ENCODE results near the gene LSP1.
"Not testable (repeated sequence)": the region's sequence is repeated elsewhere in the genome, so short reads cannot be mapped to it uniquely, and the experiment has no call there.

The LSP1 gene

DNA sequence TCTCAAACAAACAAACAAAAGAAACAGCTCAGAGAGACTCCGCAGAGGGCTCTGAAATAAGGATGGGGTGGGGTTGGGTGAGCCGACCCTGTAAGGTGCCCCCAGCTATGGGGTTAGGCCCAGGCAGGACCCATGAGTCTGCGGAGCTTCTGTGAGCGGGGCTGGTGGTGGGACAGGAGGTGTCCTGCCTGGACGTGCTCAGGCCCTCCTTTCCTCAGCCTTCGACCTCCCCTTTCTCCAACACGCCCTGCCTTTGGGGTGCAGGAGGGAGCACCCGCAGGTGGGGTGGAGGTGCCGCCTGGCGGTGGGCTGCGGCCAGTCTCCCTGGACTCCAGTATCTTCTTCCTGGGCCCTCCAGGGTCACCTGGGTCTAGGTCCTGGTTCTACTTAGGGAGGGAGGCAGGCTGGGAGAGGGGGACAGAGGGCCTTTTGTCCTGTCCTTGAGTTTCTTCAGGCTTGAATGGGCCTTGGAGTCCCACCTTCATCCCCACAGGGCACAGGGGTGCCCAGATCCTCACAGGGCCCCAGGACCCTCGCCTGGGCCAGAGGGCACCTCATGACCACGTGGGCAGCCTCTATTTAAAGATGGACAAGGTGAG, 26.6 kb downstream of the LSP1 start:
- DNase-seq, result no peak

DNA sequence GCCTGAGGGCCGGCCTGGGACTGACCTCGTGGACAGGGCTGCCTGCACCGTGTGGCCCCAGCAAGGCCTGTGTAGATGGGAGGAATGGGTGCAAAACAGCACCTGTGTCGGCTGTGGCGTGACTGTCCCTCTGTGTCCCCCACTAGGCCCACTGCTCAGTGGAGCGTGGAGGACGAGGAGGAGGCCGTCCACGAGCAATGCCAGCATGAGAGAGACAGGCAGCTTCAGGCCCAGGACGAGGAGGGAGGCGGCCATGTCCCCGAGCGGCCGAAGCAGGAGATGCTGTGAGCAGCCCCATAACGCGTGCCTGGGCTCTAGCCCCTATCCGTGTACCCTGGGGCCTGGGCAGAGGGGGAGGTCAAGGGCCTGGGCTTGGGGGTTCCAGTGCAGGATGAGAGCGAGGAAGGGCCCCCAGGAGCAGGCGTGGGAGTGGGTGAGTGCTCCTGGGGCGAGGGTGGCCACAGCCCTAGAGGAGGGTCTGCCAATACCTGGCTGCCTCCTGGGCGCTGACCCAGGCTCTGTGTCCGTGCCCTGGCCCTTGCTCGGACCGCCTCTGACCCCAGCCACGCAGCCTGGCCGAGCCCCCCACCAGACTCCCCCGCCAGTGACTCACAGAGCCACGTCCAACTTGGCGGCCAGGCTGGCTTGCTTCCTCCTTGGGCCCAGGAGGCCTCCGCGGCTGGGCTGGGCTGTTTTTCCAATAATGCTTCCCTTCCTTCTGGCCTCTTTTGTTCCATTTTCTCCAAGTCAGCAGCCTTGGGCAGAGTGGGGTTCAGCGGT, 27.2 kb downstream of the LSP1 start:
- no peak for DNase-seq

DNA sequence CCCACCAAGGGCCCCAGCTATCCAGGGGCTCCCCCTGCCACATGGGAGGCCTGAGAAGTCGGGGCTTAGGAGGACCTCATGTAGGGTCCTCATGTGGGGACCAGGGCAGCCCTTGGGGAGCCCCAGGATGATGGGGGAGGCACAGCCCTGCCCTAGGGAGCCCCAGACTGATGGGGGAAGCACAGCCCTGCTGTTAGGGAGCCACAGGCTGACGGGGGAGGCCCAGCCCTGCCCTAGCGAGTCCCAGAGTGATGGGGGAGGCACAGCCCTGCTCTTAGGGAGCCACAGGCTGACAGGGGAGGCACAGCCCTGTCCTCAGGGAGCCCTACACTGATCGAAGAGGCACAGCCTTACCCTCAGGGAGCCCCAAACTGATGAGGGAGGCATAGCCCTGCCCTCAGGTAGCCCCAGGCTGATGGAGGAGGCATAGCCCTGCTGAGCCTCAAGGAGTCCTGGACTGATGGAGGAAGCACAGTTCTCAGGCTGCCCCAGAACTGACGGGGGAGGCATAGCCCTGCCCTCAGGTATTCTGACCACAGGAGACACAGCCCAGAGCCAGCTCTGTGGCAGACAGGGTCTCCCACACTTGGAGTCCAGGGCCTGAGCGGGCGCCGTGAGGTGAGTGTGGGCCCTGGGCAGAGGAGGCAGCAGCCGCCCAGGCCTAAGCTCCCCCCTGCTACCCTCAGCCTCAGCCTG, 28.0 kb downstream of the LSP1 start:
- no peak for DNase-seq

DNA sequence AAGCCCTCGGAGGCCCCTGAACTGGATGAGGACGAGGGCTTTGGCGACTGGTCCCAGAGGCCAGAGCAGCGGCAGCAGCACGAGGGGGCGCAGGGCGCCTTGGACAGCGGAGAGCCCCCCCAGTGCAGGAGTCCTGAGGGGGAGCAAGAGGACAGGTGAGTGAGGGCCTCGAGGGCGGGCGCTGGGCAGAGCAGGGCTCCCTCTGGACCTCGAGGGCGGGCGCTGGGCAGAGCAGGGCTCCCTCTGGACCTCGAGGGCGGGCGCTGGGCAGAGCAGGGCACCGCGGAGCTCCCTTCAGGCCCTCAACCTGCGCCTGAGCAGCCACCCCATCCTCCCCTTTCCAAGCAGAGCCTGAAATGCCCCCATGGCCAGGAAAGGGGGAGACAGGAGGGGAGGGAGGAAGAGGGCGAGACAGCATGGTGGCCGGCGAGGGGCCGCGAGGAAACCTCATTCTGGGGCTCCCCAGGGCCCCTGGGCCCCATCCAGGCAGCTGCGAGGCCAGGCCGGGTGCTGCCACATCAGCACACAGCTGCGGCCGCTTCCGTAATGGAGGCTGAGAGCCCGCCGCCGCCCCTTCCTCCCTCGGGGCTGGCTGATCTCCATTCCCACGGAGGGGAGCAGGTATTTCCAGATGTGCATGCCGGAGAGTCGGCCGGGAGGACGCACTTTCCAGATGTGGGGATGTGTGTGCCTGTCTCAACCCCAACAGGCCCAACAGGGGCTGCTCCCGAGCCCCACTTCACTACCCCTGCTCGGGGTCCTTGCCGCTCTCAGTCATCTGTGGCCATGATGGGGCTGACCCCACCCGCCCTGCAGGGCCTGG, 28.8 kb downstream of the LSP1 start:
- DNase-seq, result no peak

DNA sequence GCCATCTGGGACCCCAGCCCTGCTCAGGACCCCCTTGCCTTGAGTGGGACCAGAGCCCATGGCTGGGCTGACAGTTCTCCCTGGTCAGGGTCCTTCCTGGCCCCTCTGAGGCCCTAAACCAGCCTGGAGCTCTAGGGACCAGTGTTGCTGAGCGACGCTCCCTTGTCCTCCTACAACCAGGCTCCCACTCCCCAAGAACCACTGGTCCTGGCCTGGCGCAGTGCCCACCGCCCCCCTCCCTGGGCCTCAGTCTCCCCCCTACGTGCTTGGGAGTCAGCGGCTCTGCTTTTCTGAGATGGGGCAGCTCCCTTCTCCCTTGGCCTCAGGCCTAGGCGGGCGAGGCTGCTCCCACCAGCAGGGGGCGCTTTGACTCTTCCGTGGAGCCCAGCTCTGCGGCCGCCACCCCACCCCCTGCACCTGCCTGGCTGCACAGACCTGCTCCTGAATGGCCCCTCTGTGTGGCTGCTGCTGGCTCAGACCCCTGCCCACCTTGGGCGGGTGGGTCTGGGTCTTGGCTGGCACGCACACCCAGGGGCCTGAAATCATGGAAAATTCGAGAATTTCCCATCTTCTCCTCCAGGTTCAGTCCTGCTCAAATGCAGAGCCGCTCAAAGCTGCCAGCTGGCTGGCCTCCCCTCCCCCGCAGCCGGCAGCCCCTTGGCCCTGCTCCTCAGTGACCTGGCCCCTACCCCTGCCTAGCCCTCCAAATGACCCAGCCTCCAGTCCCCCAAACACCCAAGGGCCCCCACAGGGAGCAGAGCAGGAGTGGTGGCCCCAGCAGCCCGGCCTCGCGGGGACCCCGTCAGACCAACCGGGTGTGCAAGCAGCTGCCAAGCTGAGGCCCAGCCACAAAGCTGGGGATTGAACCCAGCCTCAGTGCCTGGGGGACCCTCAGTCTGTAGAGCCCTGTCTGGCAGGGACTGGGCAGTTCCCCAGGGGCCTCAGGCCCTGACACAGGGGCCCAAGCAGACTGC, 29.7 kb downstream of the LSP1 start:
- peak; percentile 72 for DNase-seq

DNA sequence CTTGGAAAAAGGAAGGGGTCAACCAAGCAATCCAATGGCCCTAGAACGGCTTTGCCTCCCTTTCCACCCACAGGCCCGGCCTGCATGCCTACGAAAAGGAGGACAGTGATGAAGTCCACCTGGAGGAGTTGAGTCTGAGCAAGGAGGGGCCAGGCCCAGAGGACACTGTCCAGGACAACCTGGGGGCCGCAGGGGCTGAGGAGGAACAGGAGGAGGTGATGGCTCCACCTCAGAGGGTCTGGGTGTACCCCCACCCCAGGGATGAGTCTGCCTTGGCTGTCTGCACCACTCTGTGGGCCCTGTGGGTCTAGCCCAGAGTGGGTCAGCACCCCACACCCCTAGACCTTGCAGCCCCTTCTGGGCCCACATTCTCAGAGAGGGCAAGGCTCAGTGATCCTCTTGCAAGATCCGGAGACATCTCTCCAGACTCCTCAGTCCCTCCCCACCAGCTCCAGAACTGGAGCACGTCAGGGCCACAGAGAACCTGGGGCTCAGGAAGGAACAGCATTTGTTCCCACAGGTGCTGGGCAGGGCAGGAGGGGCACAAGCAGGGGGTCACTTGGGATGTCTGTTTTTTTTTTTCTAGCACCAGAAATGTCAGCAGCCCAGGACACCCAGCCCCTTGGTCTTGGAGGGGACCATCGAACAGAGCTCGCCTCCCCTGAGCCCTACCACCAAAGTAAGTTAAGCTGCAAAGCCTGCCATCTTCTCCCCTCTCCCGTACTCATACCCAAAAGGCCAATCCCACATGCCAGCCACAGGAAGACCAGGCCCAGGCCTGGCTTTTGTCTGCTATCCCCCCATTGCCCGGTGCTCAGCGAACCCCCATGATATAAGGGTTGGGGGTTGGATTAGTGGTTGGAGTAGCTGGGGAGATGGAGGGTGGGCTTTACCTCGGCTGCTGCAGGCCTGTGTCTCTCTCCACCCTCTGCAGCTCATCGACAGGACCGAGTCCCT, 30.7 kb downstream of the LSP1 start:
- no peak for DNase-seq

DNA sequence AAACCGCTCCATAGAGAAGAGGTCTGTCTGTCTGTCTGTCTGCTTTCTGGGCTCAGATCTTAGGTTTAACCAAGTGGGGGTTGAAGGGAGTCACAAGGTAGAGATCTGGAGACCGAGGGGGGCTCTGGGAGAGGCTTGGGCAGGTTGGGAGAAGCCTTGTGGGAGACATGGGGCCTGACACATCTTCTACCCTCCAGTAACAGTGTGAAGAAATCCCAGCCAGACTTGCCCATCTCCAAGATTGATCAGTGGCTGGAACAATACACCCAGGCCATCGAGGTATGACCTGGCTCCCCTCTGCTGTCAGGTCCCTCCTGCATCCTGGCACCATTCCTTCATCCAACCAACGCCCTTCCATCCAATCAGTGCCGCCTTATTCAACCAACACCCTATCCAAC, 31.4 kb downstream of the LSP1 start:
- no peak for DNase-seq

DNA sequence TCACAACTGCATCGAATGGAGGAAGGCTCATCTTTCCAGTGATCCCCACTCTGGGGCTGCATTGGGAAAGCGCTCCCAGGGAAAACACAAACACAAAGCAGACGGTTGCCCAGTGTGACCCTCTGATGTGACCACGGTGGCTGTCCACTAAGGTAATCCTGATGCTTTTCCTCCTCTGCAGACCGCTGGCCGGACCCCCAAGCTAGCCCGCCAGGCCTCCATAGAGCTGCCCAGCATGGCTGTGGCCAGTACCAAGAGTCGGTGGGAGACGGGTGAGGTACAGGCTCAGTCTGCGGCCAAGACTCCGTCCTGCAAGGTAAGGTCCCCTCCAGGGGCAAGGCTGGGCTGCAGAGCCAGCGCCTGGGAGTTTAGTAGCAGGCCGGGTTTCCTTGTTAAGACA, 33.7 kb downstream of the LSP1 start:
- not testable (repeated sequence) for DNase-seq

DNA sequence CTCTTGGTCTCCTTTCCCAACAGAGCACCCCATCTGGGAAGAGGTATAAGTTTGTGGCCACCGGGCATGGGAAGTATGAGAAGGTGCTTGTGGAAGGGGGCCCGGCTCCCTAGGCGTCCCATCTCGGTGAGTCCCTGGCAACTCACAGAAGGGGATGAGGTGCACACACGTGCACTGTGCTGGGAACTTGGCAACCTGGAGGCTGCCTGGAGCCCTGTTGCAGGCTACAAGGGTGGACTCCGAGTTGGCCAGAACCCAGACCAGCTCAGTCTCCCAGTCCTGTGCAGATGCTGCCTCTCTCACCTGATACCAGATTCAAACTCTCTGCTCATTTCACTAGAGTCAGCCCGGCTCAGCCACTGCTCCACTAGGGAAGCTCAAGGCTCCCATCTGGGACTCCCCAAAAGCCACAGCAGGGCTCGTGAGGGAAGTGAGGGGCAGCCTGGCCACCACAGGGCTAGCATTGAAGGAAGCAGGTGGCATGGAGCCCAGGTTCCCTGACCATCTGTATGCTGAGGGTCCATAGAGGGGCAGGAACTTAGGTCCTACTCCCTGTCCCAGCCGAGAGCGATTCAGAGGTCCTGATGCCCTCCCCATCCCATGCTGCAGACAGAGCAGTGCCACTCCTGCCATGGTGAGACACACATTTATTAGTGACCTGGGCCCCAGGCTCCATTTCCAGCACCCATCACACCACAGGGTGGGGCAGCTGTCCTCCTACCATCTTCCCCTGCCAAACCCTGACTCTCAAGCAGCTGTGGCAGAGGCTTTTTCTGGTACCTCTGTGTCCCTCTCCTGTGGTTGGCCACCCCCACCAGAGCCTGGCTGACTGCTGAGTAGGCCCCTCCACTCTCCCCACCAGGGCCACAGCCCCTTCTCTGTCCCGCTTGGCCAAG, 34.8 kb downstream of the LSP1 start:
- DNase-seq, result no peak

DNA sequence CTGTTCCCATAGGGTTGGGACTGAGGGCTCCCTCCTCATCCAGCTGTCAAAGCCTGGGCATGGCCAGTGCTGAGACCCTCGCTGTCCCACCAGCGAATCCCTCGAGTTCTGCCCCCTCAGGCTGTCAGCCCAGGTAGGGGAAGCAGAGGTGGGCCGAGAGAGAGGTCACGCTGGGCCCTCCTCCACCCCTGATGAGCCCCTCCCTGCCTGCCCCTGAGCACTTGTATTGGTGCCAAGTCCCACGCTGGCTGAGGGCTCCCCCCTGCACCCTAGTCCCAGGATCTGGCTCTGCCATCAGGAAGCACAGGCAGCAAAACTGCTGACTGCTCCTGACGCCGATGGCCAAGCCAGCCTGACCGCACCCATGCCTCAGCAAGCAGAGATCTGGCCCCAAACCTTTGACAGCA, 35.5 kb downstream of the LSP1 start:
- no peak for DNase-seq

DNA sequence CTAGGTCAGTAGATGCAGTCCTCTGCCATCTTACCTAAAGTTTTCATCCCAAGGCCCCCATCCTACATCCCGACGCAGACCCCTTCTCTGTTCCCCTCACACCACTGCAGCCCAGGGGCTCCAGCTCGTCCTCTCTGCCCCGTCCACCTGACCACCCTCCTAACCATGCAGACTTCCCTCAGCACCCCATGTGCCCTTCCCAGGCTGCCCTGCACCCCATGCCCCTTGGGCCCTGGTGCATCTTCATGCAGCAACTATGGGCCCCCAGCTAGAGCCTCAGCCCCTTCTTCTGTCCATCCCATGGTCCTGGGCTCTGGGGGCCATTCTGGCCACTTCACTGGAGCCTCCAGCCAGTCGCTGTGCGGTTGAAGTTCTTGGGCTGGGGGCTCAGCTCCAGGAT, 35.9 kb downstream of the LSP1 start:
- no peak for DNase-seq

DNA sequence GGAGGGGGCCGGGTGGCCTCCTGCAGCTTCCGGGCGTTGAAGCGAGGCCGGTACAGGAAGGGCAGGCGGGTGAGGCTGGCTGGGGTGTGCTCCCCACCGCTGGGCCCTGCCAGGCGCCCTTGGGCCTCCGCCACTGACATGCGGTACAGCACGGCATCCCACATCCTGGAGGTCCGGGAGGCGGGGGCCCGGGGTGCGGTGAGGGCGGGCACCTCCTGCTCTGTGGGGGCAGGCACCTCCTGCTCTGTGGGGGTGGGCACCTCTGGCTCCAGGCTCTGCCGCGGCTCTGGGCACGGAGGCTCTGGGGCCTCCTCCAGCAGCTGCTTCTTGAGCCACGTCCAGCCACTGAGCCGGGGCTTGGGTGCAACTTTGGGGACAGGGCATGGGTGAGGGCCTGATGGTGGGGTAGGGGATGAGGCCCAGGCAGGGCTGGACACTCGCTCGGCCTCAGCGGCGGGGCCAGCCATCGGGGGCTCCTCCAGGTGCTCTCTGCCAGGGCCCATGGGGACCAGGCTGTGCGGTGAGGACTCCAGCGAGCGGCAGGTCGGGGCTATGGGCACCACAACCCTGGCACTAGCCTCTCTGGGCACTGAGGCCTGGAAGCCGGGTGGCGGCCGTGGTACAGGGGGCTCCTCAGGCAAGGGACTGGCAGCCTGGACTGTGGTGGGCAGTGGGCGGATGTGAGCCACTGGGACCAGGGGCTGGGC, 36.5 kb downstream of the LSP1 start:
- no peak for DNase-seq

DNA sequence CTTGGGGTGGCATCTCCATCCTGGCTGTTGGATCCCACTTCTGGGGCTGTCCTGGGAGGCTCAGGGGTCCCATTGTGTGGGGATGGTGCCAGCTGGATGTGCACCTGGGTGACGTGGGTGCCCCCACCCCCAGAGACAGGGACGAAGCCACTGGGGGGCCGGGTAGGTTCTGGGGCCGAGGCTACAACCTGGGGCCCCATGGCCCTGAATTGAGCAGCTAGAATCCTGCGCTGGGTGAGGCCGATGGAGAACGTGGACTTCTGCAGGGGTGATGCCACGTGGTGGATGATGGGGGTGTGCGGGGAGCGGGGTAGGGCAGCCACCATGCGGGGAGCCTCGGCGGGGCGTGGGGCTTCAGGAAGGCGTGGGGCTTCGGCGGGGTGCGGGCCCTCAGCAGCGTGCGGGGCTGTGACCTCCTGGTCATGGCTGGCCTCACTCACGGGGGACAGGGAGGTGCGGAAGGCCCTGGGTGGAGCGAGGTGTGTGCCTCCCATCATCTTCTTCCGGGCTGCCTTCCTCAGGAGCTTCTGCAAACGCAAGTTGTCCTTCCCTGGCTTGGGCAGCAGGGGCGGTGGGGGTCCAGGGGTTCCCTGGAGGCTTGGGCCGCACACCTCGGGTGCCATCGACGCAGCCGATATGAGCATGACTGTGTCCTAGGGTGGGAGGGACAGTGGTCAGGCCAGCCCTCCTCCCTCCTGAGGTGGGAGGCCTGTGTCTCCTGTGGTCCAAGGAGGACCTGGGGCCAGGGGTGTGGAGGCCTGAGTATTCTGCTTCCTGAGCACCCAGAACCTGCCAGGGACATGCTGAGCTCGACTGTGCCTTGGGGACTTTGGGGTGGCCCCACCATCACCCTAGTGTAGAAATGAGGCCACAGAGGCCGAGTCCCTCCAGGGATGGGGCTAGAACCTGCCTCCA, 37.3 kb downstream of the LSP1 start:
- no peak for DNase-seq

DNA sequence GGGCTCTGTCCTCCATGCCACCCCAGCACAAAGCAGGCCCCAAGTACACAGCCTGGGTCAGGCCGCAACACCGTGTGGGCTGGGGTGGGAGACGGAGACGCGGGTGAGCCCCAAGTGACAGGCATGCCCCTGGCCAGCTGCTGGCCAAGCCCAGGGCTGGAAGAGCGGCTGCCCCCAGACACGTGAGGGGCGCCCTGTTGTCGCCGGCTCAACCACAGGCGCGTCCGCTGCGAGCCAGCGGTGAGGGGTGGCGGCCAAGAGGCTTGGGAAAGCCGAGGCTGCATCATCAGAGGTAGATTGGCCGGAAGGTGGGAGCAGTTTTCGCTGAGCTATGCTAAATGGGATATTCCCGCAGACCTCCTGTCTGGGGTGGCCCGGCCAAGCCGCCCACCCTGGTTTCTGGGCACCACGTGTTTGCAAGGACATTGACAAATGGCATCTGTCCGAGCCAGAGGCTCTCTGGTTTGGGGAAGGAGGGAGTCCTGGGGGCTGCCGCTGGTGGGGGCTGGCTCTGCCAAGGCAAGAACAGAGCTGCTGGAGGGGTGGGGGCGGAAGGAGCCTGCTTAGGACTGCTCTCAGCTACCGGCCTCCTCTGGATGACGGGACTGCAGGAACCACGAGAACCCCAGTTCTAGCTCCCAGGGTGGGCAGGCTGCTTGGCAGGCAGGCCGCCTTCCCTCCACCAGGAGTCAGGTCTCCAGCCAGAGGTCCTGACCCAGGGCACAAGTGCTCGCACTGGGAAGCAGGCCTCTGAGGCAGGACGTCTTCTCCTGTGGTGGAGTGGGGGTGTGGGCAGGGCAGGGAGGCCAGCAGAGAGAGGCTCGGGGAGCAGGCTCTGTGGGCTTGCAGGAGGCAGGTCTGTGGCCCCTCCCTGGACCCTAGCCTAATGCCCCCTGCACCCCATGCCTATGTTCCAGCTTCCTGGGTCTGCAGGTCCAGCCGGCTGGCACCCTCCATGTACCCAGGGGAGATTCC, 38.3 kb downstream of the LSP1 start:
- DNase-seq, result no peak

DNA sequence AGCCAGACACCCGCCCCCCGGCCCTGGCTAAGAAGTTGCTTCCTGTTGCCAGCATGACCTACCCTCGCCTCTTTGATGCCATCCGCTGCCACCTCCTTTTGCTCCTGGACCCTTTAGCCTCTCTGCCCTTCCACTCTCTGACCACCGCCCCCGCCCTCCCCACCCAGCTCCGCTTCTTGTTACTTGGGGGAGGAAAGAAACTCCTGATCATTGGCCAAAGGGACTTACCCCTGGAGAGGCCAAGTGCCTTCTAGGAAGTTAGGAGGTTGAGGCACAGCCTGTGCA, 38.9 kb downstream of the LSP1 start, which contains the start of gene PRR33:
Gene PRR33, minus strand, starts transcription at position 65 of the 285 bp plus-strand sequence. CDS start 1,311 bp downstream, outside the sequence.
- DNase-seq, result no peak

DNA sequence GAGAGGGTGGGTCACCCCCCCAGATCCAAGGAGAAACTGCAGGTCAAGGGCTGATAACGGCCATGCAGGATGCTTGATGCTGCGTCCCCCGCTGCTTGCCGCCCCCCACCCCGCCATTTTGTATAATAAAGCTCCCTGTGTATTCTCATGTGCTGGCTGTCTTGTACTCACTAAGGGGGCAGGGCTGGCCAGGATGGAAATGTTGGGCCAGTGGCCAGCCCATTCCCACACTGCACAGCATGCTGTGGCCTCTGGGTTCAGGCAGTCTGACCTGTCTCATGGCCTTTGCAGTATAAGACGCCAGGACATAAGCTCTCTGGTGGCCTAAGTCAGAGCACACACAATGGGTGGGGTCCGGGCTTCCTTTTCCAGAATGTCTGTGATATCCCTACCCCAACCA, 39.2 kb downstream of the LSP1 start:
- no peak for DNase-seq

DNA sequence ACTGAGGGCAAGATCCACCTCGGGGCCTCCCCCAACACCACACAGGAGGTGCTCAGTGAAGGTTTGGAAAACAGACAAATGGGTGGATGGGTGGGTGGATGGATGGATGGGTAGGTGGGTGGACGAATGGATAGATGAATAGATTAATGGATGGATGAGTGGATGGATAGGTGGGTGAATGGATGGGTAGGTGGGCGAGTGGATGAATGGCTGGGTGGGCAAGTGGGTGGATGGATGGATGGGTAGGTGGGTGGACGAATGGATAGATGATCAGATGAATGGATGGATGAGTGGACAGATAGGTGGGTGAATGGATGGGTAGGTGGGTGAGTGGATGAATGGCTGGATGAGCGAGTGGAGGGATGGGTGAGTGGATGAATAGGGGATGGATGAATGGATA, 39.7 kb downstream of the LSP1 start:
- DNase-seq, result no peak
